Measurements from ENCODE around the gene COL6A3.

Gene COL6A3

DNA sequence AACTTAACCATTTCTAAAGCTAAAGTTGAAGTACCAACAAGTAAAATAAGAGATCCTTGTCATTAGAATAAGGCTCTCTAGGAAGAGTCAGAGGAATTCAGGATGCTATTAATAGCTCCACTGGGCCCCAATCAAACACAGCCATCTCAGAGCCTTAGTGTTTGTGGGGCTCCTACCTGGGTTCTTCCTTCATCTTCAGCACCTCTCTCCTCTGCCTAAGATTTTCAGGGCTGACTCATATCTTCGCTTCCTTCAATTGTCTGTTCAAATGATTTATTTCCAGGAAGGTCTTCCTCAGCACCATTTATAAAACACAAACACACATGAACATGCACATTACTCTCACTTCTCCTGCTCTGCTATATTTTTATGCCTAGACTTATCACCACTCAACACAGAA, 119.5 kb downstream of the COL6A3 start:
- Mint-ChIP-seq H3K27ac (peak overlapping the region; percentile 6), H3K27me3 (ENCODE audit: low read depth, poor library complexity) (no peaks in the 10 kb centered on the region)
- TF ChIP-seq, protein P1, sequence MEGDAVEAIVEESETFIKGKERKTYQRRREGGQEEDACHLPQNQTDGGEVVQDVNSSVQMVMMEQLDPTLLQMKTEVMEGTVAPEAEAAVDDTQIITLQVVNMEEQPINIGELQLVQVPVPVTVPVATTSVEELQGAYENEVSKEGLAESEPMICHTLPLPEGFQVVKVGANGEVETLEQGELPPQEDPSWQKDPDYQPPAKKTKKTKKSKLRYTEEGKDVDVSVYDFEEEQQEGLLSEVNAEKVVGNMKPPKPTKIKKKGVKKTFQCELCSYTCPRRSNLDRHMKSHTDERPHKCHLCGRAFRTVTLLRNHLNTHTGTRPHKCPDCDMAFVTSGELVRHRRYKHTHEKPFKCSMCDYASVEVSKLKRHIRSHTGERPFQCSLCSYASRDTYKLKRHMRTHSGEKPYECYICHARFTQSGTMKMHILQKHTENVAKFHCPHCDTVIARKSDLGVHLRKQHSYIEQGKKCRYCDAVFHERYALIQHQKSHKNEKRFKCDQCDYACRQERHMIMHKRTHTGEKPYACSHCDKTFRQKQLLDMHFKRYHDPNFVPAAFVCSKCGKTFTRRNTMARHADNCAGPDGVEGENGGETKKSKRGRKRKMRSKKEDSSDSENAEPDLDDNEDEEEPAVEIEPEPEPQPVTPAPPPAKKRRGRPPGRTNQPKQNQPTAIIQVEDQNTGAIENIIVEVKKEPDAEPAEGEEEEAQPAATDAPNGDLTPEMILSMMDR (IDR thresholded peaks at IDR 0.05), result no peak

DNA sequence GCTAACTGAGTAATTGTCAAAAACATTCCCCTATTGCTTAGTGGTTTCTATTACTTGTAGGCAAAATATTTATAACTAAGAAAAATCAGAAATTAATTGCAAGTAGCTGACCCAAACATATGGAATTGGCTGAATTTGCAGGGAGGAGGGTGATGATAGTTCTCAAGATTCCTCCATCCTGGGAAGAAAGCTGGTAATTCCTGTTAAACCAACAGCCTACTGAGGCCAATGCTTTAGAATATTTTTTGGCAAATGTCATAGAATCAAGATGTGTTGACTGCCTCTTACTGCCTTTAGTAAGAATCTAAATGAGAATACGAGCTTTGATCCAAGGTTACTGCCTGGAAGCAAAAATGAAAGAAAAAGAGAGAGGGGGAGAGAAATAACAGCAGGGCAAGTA, 120.0 kb downstream of the COL6A3 start:
- Mint-ChIP-seq H3K27me3 (ENCODE audit: low read depth, poor library complexity) (no peaks in the 10 kb centered on the region), H3K4me1 (peaks cover 65% of the 10 kb centered on the region), H3K36me3 (ENCODE audit: low read depth) (no peaks in the 10 kb centered on the region), H3K9me3 (peaks cover 3% of the 10 kb centered on the region), H3K4me3 (no peak overlapping the region), H3K27ac (no peak overlapping the region)
- TF ChIP-seq, protein P1 (IDR thresholded peaks at IDR 0.05), result no peak
- DNase-seq, result no peak

More for the DNA sequence above, 119.5 kb downstream of the COL6A3 start:
- Mint-ChIP-seq H3K4me1 (peaks cover 63% of the 10 kb centered on the region), H3K4me3 (no peak overlapping the region), H3K9me3 (no peaks in the 10 kb centered on the region), H3K36me3 (ENCODE audit: low read depth) (no peaks in the 10 kb centered on the region)
- DNase-seq, result no peak

DNA sequence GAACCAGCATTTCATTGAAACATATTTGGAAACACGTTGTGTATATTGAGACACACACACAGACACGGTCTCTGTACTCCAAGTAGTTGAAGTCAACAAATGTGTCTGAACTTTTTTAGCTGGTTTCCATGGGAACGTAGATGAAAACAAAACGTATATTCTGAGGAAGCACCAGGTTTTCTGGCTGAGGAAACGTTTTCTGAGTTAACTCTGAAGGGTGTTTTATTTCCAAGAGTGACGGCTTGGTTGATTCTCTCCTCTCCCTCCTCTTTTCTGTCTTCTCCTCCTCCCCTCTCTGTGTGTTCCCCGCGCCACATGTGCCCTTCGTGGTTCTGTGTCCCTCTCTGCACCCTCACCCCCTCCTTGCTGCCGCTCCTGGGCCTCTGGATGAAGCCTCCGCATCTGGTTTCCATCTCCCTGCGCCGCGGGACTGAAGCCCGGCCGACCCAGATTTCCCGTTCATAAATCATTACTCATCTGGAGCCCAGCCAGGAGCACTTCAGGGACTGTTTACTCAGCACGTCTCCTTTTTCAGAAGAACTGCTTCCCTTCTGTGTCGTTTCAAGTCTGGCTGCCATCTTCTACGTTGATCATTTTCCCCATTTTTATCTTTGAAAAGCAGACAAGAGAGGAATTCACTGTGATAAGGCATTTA, 122.7 kb downstream of the COL6A3 start:
- peaks cover 47% of the 10 kb centered on the region for H3K4me1 Mint-ChIP-seq
- no peaks in the 10 kb centered on the region for H3K36me3 Mint-ChIP-seq (ENCODE audit: low read depth)
- peak overlapping the region; percentile 22 for H3K4me3 Mint-ChIP-seq
- peak; percentile 75 for DNase-seq
- H3K9me3 Mint-ChIP-seq, result peaks cover 19% of the 10 kb centered on the region
- peaks cover 2% of the 10 kb centered on the region for H3K27me3 Mint-ChIP-seq (ENCODE audit: low read depth, poor library complexity)
- TF ChIP-seq, protein P1 (IDR thresholded peaks at IDR 0.05), result no peak
- H3K27ac Mint-ChIP-seq, result peak overlapping the region; percentile 98

DNA sequence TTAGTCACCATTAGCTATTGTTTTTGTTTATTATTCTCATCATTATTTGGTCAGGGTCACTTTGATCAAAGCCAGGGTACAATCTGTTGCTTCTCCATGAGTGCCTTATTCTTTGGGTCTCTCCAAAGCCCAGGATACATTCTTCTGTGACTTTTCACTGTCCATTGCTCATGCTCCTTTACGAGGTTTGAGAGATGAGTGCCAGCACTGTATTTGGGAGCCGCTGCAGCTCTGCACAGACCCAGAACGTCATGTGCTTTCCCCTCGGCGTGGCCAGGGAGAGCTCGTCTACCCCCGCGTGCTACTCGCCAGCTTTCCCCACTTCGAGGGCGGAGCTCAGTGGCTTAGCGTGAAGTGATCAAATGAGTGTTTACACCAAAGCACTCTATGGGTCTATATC, 123.7 kb downstream of the COL6A3 start:
- Mint-ChIP-seq H3K27me3 (ENCODE audit: low read depth, poor library complexity) (peaks cover 2% of the 10 kb centered on the region), H3K4me1 (peaks cover 39% of the 10 kb centered on the region), H3K9me3 (peaks cover 19% of the 10 kb centered on the region), H3K36me3 (ENCODE audit: low read depth) (no peaks in the 10 kb centered on the region), H3K27ac (peak overlapping the region; percentile 93), H3K4me3 (no peak overlapping the region)
- TF ChIP-seq, protein P1 (IDR thresholded peaks at IDR 0.05), result no peak
- no peak for DNase-seq

DNA sequence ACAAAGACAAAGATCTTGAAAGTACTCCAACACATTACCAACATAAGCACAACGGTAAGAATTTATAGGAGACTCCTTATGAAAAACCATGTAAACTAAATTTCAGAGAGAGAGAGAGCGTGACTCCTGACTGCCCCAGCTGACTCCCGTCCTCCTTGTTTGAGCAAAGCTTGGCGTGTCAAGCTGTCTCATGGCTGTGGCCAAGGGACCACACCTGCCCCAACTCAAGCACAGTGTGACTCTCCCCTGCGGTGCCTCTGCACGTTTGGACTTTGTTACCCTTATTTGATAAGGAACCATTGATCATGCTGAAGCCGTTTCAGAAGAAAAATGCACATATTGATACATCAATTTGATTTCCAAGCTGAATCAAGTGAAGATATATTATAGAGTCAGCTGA, 124.8 kb downstream of the COL6A3 start:
- Mint-ChIP-seq H3K27me3 (ENCODE audit: low read depth, poor library complexity) (peaks cover 2% of the 10 kb centered on the region), H3K27ac (peak overlapping the region; percentile 49), H3K36me3 (ENCODE audit: low read depth) (no peaks in the 10 kb centered on the region), H3K9me3 (peaks cover 19% of the 10 kb centered on the region), H3K4me3 (no peak overlapping the region), H3K4me1 (peaks cover 33% of the 10 kb centered on the region)
- TF ChIP-seq, protein P1 (IDR thresholded peaks at IDR 0.05), result no peak
- DNase-seq, result no peak

DNA sequence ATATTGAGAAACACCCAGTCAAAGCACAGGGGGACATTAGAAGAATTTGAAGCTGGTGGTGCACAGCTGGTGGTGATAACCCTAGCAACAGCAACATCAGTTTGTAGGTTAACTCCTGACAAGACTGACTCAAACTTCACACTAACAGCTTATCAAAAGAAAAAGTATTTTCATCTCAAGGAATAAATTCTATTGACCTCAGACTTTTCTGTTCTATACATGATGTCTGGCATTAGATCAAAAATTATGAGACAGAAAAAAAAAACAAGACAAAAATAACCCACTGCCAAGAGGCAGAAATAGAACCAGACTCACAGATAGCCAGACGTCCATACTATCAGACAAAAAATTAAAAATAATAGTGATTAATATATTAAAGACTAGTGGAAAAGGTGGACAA, 126.1 kb downstream of the COL6A3 start:
- H3K9me3 Mint-ChIP-seq, result peaks cover 19% of the 10 kb centered on the region
- TF ChIP-seq, protein P1 (IDR thresholded peaks at IDR 0.05), result no peak
- no peak overlapping the region for H3K27ac Mint-ChIP-seq
- peaks cover 33% of the 10 kb centered on the region for H3K4me1 Mint-ChIP-seq
- no peaks in the 10 kb centered on the region for H3K36me3 Mint-ChIP-seq (ENCODE audit: low read depth)
- DNase-seq, result no peak
- no peak overlapping the region for H3K4me3 Mint-ChIP-seq
- peaks cover 2% of the 10 kb centered on the region for H3K27me3 Mint-ChIP-seq (ENCODE audit: low read depth, poor library complexity)
